ENCODE data around the gene IAH1. TPM values are rescaled to one million over a fixed set of nuclear protein-coding genes. Genes with fewer than 3 reads are reported as not detected.

The IAH1 gene
- total RNA-seq, 1 donor from 2014 or later: 24.4 TPM

DNA sequence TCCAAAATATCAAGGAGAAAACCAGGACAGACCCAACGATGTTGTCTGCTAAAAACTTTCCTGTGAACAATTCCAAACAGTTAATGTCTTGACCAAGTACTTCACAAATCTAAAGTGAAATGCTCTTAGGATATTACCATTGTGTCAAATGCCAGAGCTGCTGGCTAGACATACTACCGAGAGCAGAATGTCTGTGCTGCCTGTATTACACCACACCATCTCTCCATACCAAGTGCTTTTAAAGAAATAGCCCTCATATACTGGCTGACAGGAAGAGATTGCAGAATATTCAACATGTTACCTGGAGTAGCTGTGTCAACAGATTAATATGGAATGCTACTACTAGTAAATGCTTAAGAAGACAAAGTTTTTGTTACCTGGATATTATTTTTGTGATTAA lies 18.6 kb downstream of the IAH1 start:
- TF ChIP-seq, protein P1, sequence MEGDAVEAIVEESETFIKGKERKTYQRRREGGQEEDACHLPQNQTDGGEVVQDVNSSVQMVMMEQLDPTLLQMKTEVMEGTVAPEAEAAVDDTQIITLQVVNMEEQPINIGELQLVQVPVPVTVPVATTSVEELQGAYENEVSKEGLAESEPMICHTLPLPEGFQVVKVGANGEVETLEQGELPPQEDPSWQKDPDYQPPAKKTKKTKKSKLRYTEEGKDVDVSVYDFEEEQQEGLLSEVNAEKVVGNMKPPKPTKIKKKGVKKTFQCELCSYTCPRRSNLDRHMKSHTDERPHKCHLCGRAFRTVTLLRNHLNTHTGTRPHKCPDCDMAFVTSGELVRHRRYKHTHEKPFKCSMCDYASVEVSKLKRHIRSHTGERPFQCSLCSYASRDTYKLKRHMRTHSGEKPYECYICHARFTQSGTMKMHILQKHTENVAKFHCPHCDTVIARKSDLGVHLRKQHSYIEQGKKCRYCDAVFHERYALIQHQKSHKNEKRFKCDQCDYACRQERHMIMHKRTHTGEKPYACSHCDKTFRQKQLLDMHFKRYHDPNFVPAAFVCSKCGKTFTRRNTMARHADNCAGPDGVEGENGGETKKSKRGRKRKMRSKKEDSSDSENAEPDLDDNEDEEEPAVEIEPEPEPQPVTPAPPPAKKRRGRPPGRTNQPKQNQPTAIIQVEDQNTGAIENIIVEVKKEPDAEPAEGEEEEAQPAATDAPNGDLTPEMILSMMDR (IDR thresholded peaks at IDR 0.05; ENCODE audit: partially characterized antibody, unreplicated experiment): no peak
- no peak overlapping the region for H3K4me3 Mint-ChIP-seq (ENCODE audit: unreplicated experiment)
- H3K9me3 Mint-ChIP-seq (ENCODE audit: unreplicated experiment): peaks cover 2% of the 10 kb centered on the region
- no peak overlapping the region for H3K27ac Mint-ChIP-seq (ENCODE audit: unreplicated experiment)
- H3K4me1 Mint-ChIP-seq (ENCODE audit: low read depth, unreplicated experiment): peaks cover 9% of the 10 kb centered on the region
- H3K27me3 Mint-ChIP-seq (ENCODE audit: unreplicated experiment): no peaks in the 10 kb centered on the region
- H3K36me3 Mint-ChIP-seq (ENCODE audit: unreplicated experiment): no peaks in the 10 kb centered on the region
- no peak for DNase-seq

DNA sequence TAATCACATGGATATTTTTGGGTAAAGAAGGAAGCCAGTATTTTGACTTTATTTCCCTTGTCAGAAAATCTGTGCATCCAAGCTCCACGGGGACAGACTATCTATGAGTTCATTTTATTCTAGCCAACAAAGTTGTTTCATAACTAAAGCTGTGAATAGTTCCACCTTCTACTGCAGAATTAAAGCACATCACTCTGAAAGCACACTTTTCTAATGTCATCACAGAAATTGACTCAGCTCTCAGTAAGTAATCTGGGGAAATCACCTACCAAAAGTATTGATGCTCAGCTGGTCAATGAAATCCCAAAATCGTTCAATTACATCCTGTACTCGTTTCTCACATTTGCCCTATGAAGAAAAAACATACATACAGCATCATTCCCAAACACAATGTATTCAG lies 19.1 kb downstream of the IAH1 start:
- no peaks in the 10 kb centered on the region for H3K27me3 Mint-ChIP-seq (ENCODE audit: unreplicated experiment)
- peaks cover 9% of the 10 kb centered on the region for H3K4me1 Mint-ChIP-seq (ENCODE audit: low read depth, unreplicated experiment)
- TF ChIP-seq, protein P1 (IDR thresholded peaks at IDR 0.05; ENCODE audit: partially characterized antibody, unreplicated experiment): no peak
- peaks cover 2% of the 10 kb centered on the region for H3K9me3 Mint-ChIP-seq (ENCODE audit: unreplicated experiment)
- H3K27ac Mint-ChIP-seq (ENCODE audit: unreplicated experiment): no peak overlapping the region
- H3K36me3 Mint-ChIP-seq (ENCODE audit: unreplicated experiment): no peaks in the 10 kb centered on the region
- no peak overlapping the region for H3K4me3 Mint-ChIP-seq (ENCODE audit: unreplicated experiment)
- no peak for DNase-seq

DNA sequence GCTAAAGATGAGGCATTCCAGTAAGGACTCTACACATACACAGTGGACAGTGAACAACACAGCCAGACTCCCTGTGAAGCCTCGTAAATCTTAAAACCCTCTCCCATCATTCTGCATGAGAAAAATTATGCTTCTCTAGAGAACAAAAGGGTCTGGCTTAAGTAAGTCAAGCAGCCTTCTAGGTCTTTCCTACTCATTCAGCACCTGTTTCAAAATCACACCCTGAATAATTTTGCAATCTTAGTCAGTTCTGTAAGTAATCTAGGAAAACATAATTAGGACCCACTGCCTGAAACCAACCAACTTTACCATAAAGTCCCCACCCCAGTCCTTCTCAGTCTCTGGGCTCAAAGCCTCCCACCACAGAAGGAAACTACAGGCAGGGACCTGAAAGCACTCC lies 19.7 kb downstream of the IAH1 start:
- H3K27ac Mint-ChIP-seq (ENCODE audit: unreplicated experiment): no peak overlapping the region
- TF ChIP-seq, protein P1 (IDR thresholded peaks at IDR 0.05; ENCODE audit: partially characterized antibody, unreplicated experiment): no peak
- peaks cover 9% of the 10 kb centered on the region for H3K4me1 Mint-ChIP-seq (ENCODE audit: low read depth, unreplicated experiment)
- H3K9me3 Mint-ChIP-seq (ENCODE audit: unreplicated experiment): peaks cover 2% of the 10 kb centered on the region
- H3K36me3 Mint-ChIP-seq (ENCODE audit: unreplicated experiment): no peaks in the 10 kb centered on the region
- no peak overlapping the region for H3K4me3 Mint-ChIP-seq (ENCODE audit: unreplicated experiment)
- no peaks in the 10 kb centered on the region for H3K27me3 Mint-ChIP-seq (ENCODE audit: unreplicated experiment)
- DNase-seq: no peak

DNA sequence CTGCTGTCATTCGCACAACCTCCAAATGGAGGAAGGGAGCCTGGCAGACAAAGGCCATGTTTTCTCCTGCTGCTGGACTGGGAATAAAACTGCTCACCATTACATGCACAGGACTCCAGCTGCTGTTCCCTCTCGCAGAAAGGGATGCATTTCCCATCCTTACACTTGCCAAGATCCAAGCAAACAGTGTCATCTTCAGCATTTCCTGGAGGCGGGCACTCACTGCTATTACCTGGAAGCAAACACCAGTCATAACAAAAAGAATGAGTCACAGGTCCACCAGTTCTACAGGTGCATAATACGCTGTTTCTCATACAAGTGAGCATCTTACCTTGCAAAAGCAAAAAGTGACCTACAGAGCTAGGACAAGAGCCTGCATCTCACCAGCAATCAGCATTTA lies 22.7 kb downstream of the IAH1 start:
- TF ChIP-seq, protein P1 (IDR thresholded peaks at IDR 0.05; ENCODE audit: partially characterized antibody, unreplicated experiment): no peak
- Mint-ChIP-seq H3K36me3 (ENCODE audit: unreplicated experiment) (no peaks in the 10 kb centered on the region), H3K9me3 (ENCODE audit: unreplicated experiment) (peaks cover 2% of the 10 kb centered on the region)

DNA sequence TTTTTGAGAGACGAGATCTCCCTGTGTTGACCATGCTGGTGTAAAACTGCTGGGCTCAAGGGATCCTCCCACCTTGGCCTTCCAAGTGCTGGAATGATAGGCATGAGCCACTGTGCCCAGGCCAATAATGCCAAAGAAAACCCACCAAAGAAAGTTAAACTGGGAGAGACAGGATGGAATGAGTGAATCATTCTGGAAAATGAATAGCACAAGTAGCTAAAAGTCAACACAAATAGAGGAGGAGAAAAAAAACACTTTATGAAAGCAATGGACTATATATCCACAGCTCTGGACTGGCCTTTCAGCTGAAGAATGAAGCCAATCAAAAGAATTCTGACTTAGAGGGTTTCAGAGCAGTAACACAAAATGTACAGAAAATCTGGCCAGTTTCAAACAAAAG lies 23.9 kb downstream of the IAH1 start:
- Mint-ChIP-seq H3K9me3 (ENCODE audit: unreplicated experiment) (peaks cover 2% of the 10 kb centered on the region), H3K4me1 (ENCODE audit: low read depth, unreplicated experiment) (no peaks in the 10 kb centered on the region), H3K27me3 (ENCODE audit: unreplicated experiment) (no peaks in the 10 kb centered on the region), H3K27ac (ENCODE audit: unreplicated experiment) (no peak overlapping the region), H3K4me3 (ENCODE audit: unreplicated experiment) (no peak overlapping the region), H3K36me3 (ENCODE audit: unreplicated experiment) (no peaks in the 10 kb centered on the region)
- TF ChIP-seq, protein P1 (IDR thresholded peaks at IDR 0.05; ENCODE audit: partially characterized antibody, unreplicated experiment): no peak
- no peak for DNase-seq

More for the DNA sequence above, 22.7 kb downstream of the IAH1 start:
- Mint-ChIP-seq H3K4me3 (ENCODE audit: unreplicated experiment) (no peak overlapping the region), H3K27me3 (ENCODE audit: unreplicated experiment) (no peaks in the 10 kb centered on the region), H3K4me1 (ENCODE audit: low read depth, unreplicated experiment) (peaks cover 4% of the 10 kb centered on the region), H3K27ac (ENCODE audit: unreplicated experiment) (no peak overlapping the region)
- no peak for DNase-seq
